ENCODE measurements around the gene TTLL7. TPM values are rescaled to one million over a fixed set of nuclear protein-coding genes. Genes with fewer than 3 reads are reported as not detected.
"Not testable (repeated sequence)": the region's sequence is repeated elsewhere in the genome, so short reads cannot be mapped to it uniquely, and the experiment has no call there.

The TTLL7 gene
- total and polyA plus RNA-seq, 10 donors: 0.59 to 4.8 (median 3.0) TPM

- TF ChIP-seq POLR2AphosphoS5 (IDR thresholded peaks at IDR 0.05) (no peak), POLR2A (IDR thresholded peaks at IDR 0.05) (no peak), CTCF (IDR thresholded peaks at IDR 0.05 in 8 of 11, conservative IDR thresholded peaks at IDR 0.05 in 3 of 11) (no peak)
- no peak for DNase-seq
- no peaks in the 10 kb centered on the region for H3K27me3 ChIP-seq (replicated peaks in 1 of 7)
- H3K36me3 ChIP-seq: no peaks in the 10 kb centered on the region
- H3K4me1 ChIP-seq: no peaks in the 10 kb centered on the region
- no peak overlapping the region for H3K27ac ChIP-seq
- H3K4me3 ChIP-seq: no peak overlapping the region
- intact Hi-C loops (cut with DNase I; ENCODE audit: low total_unique reads): no loop called here
- H3K9me3 ChIP-seq: no peaks in the 10 kb centered on the region
- 61 to 97% (median 79%) methylated on average over 1 of the region's 1 CpG for WGBS, 5 donors
Observed at GRCh38 chr1:83920320-83920719, 78.6 kb downstream of the TTLL7 start.

- no peaks in the 10 kb centered on the region for H3K4me1 ChIP-seq
- no peak overlapping the region for H3K27ac ChIP-seq
- no peak for DNase-seq
- intact Hi-C loops (cut with DNase I; ENCODE audit: low total_unique reads): no loop called here
- H3K4me3 ChIP-seq: no peak overlapping the region
- no peaks in the 10 kb centered on the region for H3K27me3 ChIP-seq (replicated peaks in 1 of 7)
- peaks cover 0 to 3% (median 0%) of the 10 kb centered on the region in 8 donors for H3K9me3 ChIP-seq
- no peak for TF ChIP-seq POLR2A (IDR thresholded peaks at IDR 0.05)
- TF ChIP-seq POLR2AphosphoS5 (IDR thresholded peaks at IDR 0.05): no peak
- no peak for TF ChIP-seq CTCF (IDR thresholded peaks at IDR 0.05 in 8 of 11, conservative IDR thresholded peaks at IDR 0.05 in 3 of 11)
- H3K36me3 ChIP-seq: no peaks in the 10 kb centered on the region
- 88 to 96% (median 94%) methylated on average over 1 of the region's 1 CpG for WGBS, 5 donors
Observed at GRCh38 chr1:83919872-83920271, 79.1 kb downstream of the TTLL7 start.

GRCh38 chr1:83918688-83919285, 80.1 kb downstream of the TTLL7 start:
- intact Hi-C loops (cut with DNase I; ENCODE audit: low total_unique reads): no loop called here
- Histone ChIP-seq H3K4me1 (no peaks in the 10 kb centered on the region), H3K27ac (no peak overlapping the region), H3K4me3 (no peak overlapping the region), H3K27me3 (replicated peaks in 1 of 7) (no peaks in the 10 kb centered on the region), H3K36me3 (no peaks in the 10 kb centered on the region), H3K9me3 (peaks cover 0 to 4% (median 0%) of the 10 kb centered on the region in 8 donors)
- 33 to 92% (median 77%) methylated on average over 2 of the region's 2 CpGs for WGBS, 5 donors
- DNase-seq: no peak
- TF ChIP-seq POLR2A (IDR thresholded peaks at IDR 0.05) (no peak), CTCF (IDR thresholded peaks at IDR 0.05 in 8 of 11, conservative IDR thresholded peaks at IDR 0.05 in 3 of 11) (no peak), POLR2AphosphoS5 (IDR thresholded peaks at IDR 0.05) (no peak)

- no peak overlapping the region for H3K27ac ChIP-seq
- WGBS, 5 donors: 77 to 85% (median 79%) methylated on average over 1 of the region's 1 CpG
- H3K4me1 ChIP-seq: no peaks in the 10 kb centered on the region
- no peak overlapping the region for H3K4me3 ChIP-seq
- H3K36me3 ChIP-seq: no peaks in the 10 kb centered on the region
- intact Hi-C loops (cut with DNase I; ENCODE audit: low total_unique reads): no loop called here
- H3K27me3 ChIP-seq (replicated peaks in 1 of 7): no peaks in the 10 kb centered on the region
- H3K9me3 ChIP-seq: peaks cover 0 to 4% (median 0%) of the 10 kb centered on the region in 8 donors
- TF ChIP-seq POLR2AphosphoS5 (IDR thresholded peaks at IDR 0.05): no peak
- TF ChIP-seq CTCF (IDR thresholded peaks at IDR 0.05 in 8 of 11, conservative IDR thresholded peaks at IDR 0.05 in 3 of 11): no peak
- TF ChIP-seq POLR2A (IDR thresholded peaks at IDR 0.05): no peak
- DNase-seq: no peak
Observed at GRCh38 chr1:83917959-83918358, 81.0 kb downstream of the TTLL7 start.

- H3K9me3 ChIP-seq; intact Hi-C loops (cut with DNase I; ENCODE audit: low total_unique reads); H3K36me3 ChIP-seq; H3K27me3 ChIP-seq (replicated peaks in 1 of 7); H3K27ac ChIP-seq; H3K4me1 ChIP-seq; H3K4me3 ChIP-seq; DNase-seq: not testable (repeated sequence)
- 100% methylated on average over 1 of the region's 1 CpG; no CpG with 5 or more reads in 2 of the 5 donors for WGBS, 5 donors
Observed at GRCh38 chr1:83916094-83916493, 82.8 kb downstream of the TTLL7 start.
